K562 (cell line): ENCODE measurements around the gene BRD7. TPM values are rescaled to one million over a fixed set of nuclear protein-coding genes. Genes with fewer than 3 reads are reported as not detected.

Experiments
- ATAC-seq: fragments of 200-7000 bp; cut with Tn5 transposase; 3 replicates; pipeline ENCODE4 v1.9.1; 2020; ENCODE audit warnings: moderate library complexity
- BruUV-seq: library from RNA; stranded (reverse); fragments of 400-500 nt; replicated peaks from 2 replicates; lab custom pipeline; 2021; lab: Mats Ljungman, UMichigan
- CTCF ChIA-PET: fragments of 300-600 bp; formaldehyde crosslinking; extraction: SDS; loops from one replicate; lab custom pipeline; 2021; ENCODE audit warnings: low intra/inter-chr PET ratio; lab: Yijun Ruan, JAX
- POLR2A ChIA-PET: fragments of 300-600, 350-650 bp; sonication (Branson Sonifier 250); formaldehyde crosslinking; extraction: SDS; loops from one replicate; lab custom pipeline; 2021; ENCODE audit warnings: antibody characterized with exemption, inconsistent platforms; lab: Yijun Ruan, JAX
- DNase-seq, 4 experiments: peaks; one replicate each; pipeline versions ENCODE4 v3.0.0 to v3.0.0-alpha.2; 2011 to 2018; ENCODE audit warnings: low spot score in 3 of 4, mixed read lengths in 3 of 4; ENCODE audit errors: extremely low read depth in 1 of 4
- FAIRE-seq: peaks from 2 replicates; lab custom pipeline; 2011; peaks lifted over from hg19 to GRCh38; lab: Jason Lieb, UNC
- H2AFZ ChIP-seq: 2 replicates; pipeline ENCODE4 v1.6.0; 2011; ENCODE audit warnings: low read depth, low read length, control low read depth, inconsistent platforms
- H3K27ac ChIP-seq: fragments of 200-600 bp; 3 replicates; pipeline ENCODE4 v1.8.0; 2011; ENCODE audit warnings: low read depth, mild to moderate bottlenecking, control low read depth, inconsistent platforms, low read length, moderate library complexity, mixed read lengths; ENCODE audit errors: extremely low read depth
- H3K27me3 ChIP-seq, 2 experiments: fragments of 300-600 bp in 1 of 2; 2 replicates in 1 of 2; 3 replicates in 1 of 2; pipeline versions ENCODE4 v1.6.0 to v1.8.0; 2011; ENCODE audit warnings: inconsistent platforms in 2 of 2, low read length in 2 of 2, mild to moderate bottlenecking in 1 of 2, mixed read lengths in 1 of 2, moderate library complexity in 1 of 2; ENCODE audit not compliant: control insufficient read depth in 2 of 2, insufficient read depth in 2 of 2
- H3K36me3 ChIP-seq: fragments of 300-600 bp; 3 replicates; pipeline ENCODE4 v1.8.0; 2011; ENCODE audit warnings: mild to moderate bottlenecking, low read length, inconsistent platforms; ENCODE audit not compliant: control insufficient read depth, insufficient read depth
- H3K4me1 ChIP-seq, 2 experiments: fragments of 200-600 bp in 1 of 2; replicated peaks in 1 of 2; 2 replicates in 1 of 2; 3 replicates in 1 of 2; pipeline versions ENCODE4 v1.5.1 to v1.8.0; 2011; ENCODE audit warnings: inconsistent platforms in 2 of 2, low read length in 2 of 2, mild to moderate bottlenecking in 1 of 2, mixed read lengths in 1 of 2, moderate library complexity in 1 of 2; ENCODE audit not compliant: control insufficient read depth in 2 of 2, insufficient read depth in 2 of 2
- H3K4me2 ChIP-seq: 2 replicates; pipeline ENCODE4 v1.6.1; 2011; ENCODE audit warnings: low read length, control low read depth, inconsistent platforms, mixed read lengths; ENCODE audit not compliant: insufficient read depth
- H3K4me3 ChIP-seq: fragments of 200-600 bp; sonication (generic), shearing (Covaris generic); 2 replicates; pipeline ENCODE4 v1.5.1; 2016; ENCODE audit warnings: control low read depth, inconsistent platforms
- H3K79me2 ChIP-seq: fragments of 200-600 bp; 3 replicates; pipeline ENCODE4 v1.8.0; 2011; ENCODE audit warnings: low read length, inconsistent platforms; ENCODE audit not compliant: control insufficient read depth, insufficient read depth
- H3K9ac ChIP-seq, 2 experiments: 2 replicates each; pipeline versions ENCODE4 v1.6.0 to v1.6.1; 2011; ENCODE audit warnings: low read depth in 2 of 2, low read length in 2 of 2, control low read depth in 1 of 2, inconsistent platforms in 1 of 2, mild to moderate bottlenecking in 1 of 2, mixed read lengths in 1 of 2; ENCODE audit not compliant: insufficient read depth in 1 of 2
- H3K9me1 ChIP-seq: one replicate; pipeline ENCODE4 v1.6.0; 2011; ENCODE audit warnings: inconsistent platforms, mild to moderate bottlenecking, low read length, moderate library complexity; ENCODE audit not compliant: control insufficient read depth, insufficient read depth
- H3K9me3 ChIP-seq: replicated peaks from 2 replicates; pipeline ENCODE4 v1.5.1; 2011; ENCODE audit warnings: low read depth, low read length, inconsistent platforms; ENCODE audit not compliant: control insufficient read depth, insufficient read depth
- H4K20me1 ChIP-seq: replicated peaks from 2 replicates; pipeline ENCODE4 v1.6.1; 2011; ENCODE audit warnings: low read length, inconsistent platforms, mixed read lengths; ENCODE audit not compliant: control insufficient read depth, insufficient read depth
- CAMTA2 ChIP-seq: fragments of 250-450 bp; sonication (Bioruptor Pico); conservative IDR thresholded peaks from 2 replicates; pipeline ENCODE4 v1.5.1; 2022
- ZNF134 ChIP-seq: fragments of 250-450 bp; sonication (Bioruptor Pico); conservative IDR thresholded peaks from 2 replicates; pipeline ENCODE4 v1.4.0; 2020
- ZNF347 ChIP-seq: fragments of 450-650 bp; formaldehyde crosslinking; IDR thresholded peaks from 2 replicates; pipeline ENCODE4 v1.4.0; 2020; ENCODE audit warnings: low read depth, mild to moderate bottlenecking, moderate library complexity
- ZNF407 ChIP-seq: fragments of 450-650 bp; IDR thresholded peaks from 2 replicates; pipeline ENCODE4 v1.6.1; 2016; ENCODE audit warnings: low read depth
- ZNF551 ChIP-seq: fragments of 250-450 bp; sonication (Bioruptor Pico); IDR thresholded peaks from 2 replicates; pipeline ENCODE4 v1.5.0; 2021; ENCODE audit warnings: mild to moderate bottlenecking, moderate library complexity
- ZNF592 ChIP-seq: fragments of 450-650 bp; IDR thresholded peaks from 2 replicates; pipeline ENCODE4 v1.6.1; 2017; ENCODE audit warnings: antibody characterized with exemption, mild to moderate bottlenecking
- WGBS: fragments of 100-300 bp; shearing (Covaris generic); methylation state at CpG from one replicate; pipeline ENCODE4 v1.1.6; 2016; ENCODE audit warnings: low coverage, mixed read lengths; ENCODE audit not compliant: insufficient coverage; ENCODE audit errors: missing lambda C conversion rate; 5-methylcytosine and 5-hydroxymethylcytosine counted together
- in situ Hi-C: fragments of 300-500 bp; cut with MboI; formaldehyde crosslinking; loops from 4 replicates; pipeline ENCODE4 v1.15.0; 2018; ENCODE audit warnings: inconsistent platforms, mixed read lengths
- intact Hi-C: fragments of 100-400 bp; cut with micrococcal nuclease; formaldehyde crosslinking; loops from 2 replicates; pipeline ENCODE4 v1.14.2; 2022
- polyA plus RNA-seq, 8 experiments: library from polyadenylated mRNA; depleted of rRNA in 4 of 8; stranded (reverse) in 5 of 8; unstranded in 3 of 8; fragments of >200 nt; fragmentation: Nextera tagmentation in 2 of 8; fragmentation: Illumina TruSeq in 1 of 8; extraction: Ambion mirVana in 2 of 8; extraction: Trizol in 1 of 8; gene quantifications; 2 replicates each; pipeline versions ENCODE4 v1.2.1 to v1.2.3, GENCODE V29; 2011 to 2014; ENCODE audit warnings: inconsistent platforms in 1 of 8, missing spikeins in 1 of 8
- total RNA-seq, 7 experiments: library from RNA; depleted of rRNA in 6 of 7; stranded (reverse); fragments of >200 nt in 6 of 7; fragmentation: Illumina TruSeq in 2 of 7; extraction: Trizol in 2 of 7; gene quantifications; 2 replicates each; pipeline versions ENCODE4 v1.2.1 to v1.2.3, GENCODE V29; 2011 to 2021; ENCODE audit warnings: low replicate concordance in 1 of 7
- TF ChIP-seq, protein P1 (sequence below): fragments of 200-400 bp; formaldehyde crosslinking; IDR thresholded peaks from 2 replicates; pipeline ENCODE4 v1.6.1; 2017; ENCODE audit warnings: mild to moderate bottlenecking, low read depth, low read length, moderate library complexity

Gene BRD7
- total and polyA plus RNA-seq, 9 of the 15 experiments (the other 6 are each of a cell fraction or from before 2014, with no cell fraction given) = 20.6 to 101 (median 68.7) TPM

DNA sequence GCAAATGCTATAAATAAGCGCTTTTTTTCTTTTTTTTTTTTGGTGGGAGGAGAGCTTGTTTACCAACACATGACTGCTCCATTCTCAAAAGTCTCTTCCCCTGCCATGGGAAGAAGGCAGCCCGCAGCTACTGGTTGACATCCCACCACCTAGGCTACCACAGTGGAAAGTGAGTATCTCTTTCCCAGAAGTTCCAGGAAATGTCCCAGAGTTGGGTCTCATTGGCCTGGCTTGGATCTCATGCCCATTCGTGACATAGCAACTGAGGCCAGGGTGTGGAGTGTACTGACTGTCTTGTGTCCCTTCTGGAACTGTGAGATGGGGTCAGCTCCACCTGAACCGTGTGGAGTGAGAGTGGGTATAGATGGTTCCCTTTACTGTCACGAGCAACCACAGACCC is 29.5 kb upstream of the BRD7 start:
- FAIRE-seq (no peak), DNase-seq (no peak), ATAC-seq (no peak)
- Histone ChIP-seq H3K4me3 (no peak overlapping the region), H3K9ac (no peak overlapping the region), H3K4me1 (peaks cover 4 to 17% of the 10 kb centered on the region in 2 experiments; a peak in 3 of 5 replicates), H3K9me3 (no peaks in the 10 kb centered on the region), H2AFZ (no peak overlapping the region), H3K27ac (no peak overlapping the region), H3K27me3 (peaks cover 3 to 29% of the 10 kb centered on the region in 2 experiments; a peak in 4 of 5 replicates), H3K79me2 (no peaks in the 10 kb centered on the region), H4K20me1 (no peaks in the 10 kb centered on the region), H3K4me2 (no peak overlapping the region), H3K9me1 (peaks cover 2% of the 10 kb centered on the region), H3K36me3 (no peaks in the 10 kb centered on the region)
- intact Hi-C loops = no loop called here
- POLR2A ChIA-PET = no interaction called here
- in situ Hi-C loops = no loop called here
- CTCF ChIA-PET = no interaction called here
- no TSS peak for BruUV-seq
- 21% methylated on average over 5 of the region's 5 CpGs for WGBS
- no peak for TF ChIP-seq ZNF592
- no peak for TF ChIP-seq ZNF347 (CRISPR knock-in tag)
- no peak for TF ChIP-seq ZNF134 (CRISPR knock-in tag)
- no peak for TF ChIP-seq ZNF407
- TF ChIP-seq CAMTA2 (CRISPR knock-in tag) = no peak
- TF ChIP-seq, protein P1, sequence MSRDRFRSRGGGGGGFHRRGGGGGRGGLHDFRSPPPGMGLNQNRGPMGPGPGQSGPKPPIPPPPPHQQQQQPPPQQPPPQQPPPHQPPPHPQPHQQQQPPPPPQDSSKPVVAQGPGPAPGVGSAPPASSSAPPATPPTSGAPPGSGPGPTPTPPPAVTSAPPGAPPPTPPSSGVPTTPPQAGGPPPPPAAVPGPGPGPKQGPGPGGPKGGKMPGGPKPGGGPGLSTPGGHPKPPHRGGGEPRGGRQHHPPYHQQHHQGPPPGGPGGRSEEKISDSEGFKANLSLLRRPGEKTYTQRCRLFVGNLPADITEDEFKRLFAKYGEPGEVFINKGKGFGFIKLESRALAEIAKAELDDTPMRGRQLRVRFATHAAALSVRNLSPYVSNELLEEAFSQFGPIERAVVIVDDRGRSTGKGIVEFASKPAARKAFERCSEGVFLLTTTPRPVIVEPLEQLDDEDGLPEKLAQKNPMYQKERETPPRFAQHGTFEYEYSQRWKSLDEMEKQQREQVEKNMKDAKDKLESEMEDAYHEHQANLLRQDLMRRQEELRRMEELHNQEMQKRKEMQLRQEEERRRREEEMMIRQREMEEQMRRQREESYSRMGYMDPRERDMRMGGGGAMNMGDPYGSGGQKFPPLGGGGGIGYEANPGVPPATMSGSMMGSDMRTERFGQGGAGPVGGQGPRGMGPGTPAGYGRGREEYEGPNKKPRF = no peak
- no peak for TF ChIP-seq ZNF551 (CRISPR knock-in tag)
